ENCODE results near the gene OCEL1. TPM values are rescaled to one million over a fixed set of nuclear protein-coding genes. Genes with fewer than 3 reads are reported as not detected.

OCEL1 gene
- total and polyA plus RNA-seq, 2 of the 13 experiments (the other 11 are each of a cell fraction or from before 2014, with no cell fraction given): 10.6 to 17.2 TPM

DNA sequence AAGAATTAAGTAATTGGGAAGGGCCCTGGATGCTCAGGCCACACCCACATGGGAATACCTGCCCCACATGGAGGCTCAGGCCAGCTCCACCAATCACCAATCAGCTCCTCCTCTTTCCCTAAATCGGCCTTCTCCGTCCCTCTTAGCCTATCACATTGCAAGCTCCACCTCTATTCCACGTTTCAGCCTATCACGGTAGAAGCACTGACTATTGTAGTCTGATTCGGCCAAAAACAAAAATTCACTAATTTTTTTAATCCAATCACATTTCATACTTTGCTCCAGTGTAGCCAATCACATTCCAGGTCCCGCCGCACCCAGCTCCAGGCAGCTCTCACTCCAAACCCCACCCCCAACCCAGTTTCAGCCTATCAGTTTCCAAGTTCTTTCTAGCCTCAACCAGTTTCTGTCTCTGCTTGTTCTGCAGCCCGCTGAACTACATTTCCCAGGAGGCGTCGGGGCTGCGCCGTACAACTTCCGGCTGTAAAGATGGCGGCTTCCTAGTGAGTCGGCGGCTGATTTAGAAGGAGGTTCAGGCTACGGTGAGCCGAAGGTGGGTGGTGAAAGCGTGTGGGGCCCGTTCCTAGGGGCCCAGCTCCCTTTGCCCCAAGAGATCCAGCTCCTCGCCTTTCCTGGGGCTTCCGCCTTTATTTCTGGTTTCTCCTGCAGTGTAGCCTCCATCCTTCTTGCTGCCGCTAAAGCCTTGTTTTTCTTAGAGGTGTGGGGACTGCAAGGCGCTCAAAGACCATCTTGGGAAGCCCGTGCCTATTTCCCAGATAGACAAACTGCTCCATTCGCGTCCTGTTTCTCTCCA lies 41.2 kb downstream of the OCEL1 start, which contains the start of gene BABAM1 (continued):
- TF ChIP-seq, protein P1, sequence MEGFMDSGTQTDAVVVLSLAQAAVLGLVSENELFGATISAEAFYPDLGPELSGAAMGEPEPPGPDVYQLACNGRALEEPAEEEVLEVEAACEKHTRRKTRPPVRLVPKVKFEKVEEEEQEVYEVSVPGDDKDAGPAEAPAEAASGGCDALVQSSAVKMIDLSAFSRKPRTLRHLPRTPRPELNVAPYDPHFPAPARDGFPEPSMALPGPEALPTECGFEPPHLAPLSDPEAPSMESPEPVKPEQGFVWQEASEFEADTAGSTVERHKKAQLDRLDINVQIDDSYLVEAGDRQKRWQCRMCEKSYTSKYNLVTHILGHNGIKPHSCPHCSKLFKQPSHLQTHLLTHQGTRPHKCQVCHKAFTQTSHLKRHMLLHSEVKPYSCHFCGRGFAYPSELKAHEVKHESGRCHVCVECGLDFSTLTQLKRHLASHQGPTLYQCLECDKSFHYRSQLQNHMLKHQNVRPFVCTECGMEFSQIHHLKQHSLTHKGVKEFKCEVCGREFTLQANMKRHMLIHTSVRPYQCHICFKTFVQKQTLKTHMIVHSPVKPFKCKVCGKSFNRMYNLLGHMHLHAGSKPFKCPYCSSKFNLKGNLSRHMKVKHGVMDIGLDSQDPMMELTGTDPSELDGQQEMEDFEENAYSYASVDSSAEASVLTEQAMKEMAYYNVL (CRISPR knock-in tag; IDR thresholded peaks at IDR 0.05; ENCODE audit: borderline replicate concordance): no peak
- no peak for TF ChIP-seq SETDB1 (CRISPR knock-in tag; IDR thresholded peaks at IDR 0.05; ENCODE audit: borderline replicate concordance)
- no peak for TF ChIP-seq ZBTB1 (CRISPR knock-in tag; IDR thresholded peaks at IDR 0.05; ENCODE audit: borderline replicate concordance)
- TF ChIP-seq, protein P2, sequence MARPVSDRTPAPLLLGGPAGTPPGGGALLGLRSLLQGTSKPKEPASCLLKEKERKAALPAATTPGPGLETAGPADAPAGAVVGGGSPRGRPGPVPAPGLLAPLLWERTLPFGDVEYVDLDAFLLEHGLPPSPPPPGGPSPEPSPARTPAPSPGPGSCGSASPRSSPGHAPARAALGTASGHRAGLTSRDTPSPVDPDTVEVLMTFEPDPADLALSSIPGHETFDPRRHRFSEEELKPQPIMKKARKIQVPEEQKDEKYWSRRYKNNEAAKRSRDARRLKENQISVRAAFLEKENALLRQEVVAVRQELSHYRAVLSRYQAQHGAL (CRISPR knock-in tag; IDR thresholded peaks at IDR 0.05; ENCODE audit: not compliant biosample characterization): no peak
- peak; percentile 77 for TF ChIP-seq CREB1 (IDR thresholded peaks at IDR 0.05)
- peak; percentile 95 for TF ChIP-seq CREB1 (CRISPR knock-in tag; IDR thresholded peaks at IDR 0.05)
- TF ChIP-seq ATRX (CRISPR knock-in tag; IDR thresholded peaks at IDR 0.05; ENCODE audit: borderline replicate concordance): no peak
- TF ChIP-seq SIX1 (CRISPR knock-in tag; IDR thresholded peaks at IDR 0.05; ENCODE audit: borderline replicate concordance): no peak
- TF ChIP-seq ZNF660 (CRISPR knock-in tag; IDR thresholded peaks at IDR 0.05; ENCODE audit: borderline replicate concordance, low read depth): no peak
- TF ChIP-seq ASH2L (IDR thresholded peaks at IDR 0.05; ENCODE audit: insufficient read length, low read depth, low read length): no peak
- TF ChIP-seq ZNF343 (CRISPR knock-in tag; IDR thresholded peaks at IDR 0.05): no peak
- no peak for TF ChIP-seq SALL2 (CRISPR knock-in tag; IDR thresholded peaks at IDR 0.05)
- no peak for TF ChIP-seq MTF1 (CRISPR knock-in tag; IDR thresholded peaks at IDR 0.05)
- TF ChIP-seq, protein P3, sequence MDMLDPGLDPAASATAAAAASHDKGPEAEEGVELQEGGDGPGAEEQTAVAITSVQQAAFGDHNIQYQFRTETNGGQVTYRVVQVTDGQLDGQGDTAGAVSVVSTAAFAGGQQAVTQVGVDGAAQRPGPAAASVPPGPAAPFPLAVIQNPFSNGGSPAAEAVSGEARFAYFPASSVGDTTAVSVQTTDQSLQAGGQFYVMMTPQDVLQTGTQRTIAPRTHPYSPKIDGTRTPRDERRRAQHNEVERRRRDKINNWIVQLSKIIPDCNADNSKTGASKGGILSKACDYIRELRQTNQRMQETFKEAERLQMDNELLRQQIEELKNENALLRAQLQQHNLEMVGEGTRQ (IDR thresholded peaks at IDR 0.05; ENCODE audit: low read depth, low read length): no peak
- TF ChIP-seq, protein P3 (CRISPR knock-in tag; IDR thresholded peaks at IDR 0.05; ENCODE audit: borderline replicate concordance): peak; percentile 18; the same call in 1 of the 2 replicates
- TF ChIP-seq, protein P4, sequence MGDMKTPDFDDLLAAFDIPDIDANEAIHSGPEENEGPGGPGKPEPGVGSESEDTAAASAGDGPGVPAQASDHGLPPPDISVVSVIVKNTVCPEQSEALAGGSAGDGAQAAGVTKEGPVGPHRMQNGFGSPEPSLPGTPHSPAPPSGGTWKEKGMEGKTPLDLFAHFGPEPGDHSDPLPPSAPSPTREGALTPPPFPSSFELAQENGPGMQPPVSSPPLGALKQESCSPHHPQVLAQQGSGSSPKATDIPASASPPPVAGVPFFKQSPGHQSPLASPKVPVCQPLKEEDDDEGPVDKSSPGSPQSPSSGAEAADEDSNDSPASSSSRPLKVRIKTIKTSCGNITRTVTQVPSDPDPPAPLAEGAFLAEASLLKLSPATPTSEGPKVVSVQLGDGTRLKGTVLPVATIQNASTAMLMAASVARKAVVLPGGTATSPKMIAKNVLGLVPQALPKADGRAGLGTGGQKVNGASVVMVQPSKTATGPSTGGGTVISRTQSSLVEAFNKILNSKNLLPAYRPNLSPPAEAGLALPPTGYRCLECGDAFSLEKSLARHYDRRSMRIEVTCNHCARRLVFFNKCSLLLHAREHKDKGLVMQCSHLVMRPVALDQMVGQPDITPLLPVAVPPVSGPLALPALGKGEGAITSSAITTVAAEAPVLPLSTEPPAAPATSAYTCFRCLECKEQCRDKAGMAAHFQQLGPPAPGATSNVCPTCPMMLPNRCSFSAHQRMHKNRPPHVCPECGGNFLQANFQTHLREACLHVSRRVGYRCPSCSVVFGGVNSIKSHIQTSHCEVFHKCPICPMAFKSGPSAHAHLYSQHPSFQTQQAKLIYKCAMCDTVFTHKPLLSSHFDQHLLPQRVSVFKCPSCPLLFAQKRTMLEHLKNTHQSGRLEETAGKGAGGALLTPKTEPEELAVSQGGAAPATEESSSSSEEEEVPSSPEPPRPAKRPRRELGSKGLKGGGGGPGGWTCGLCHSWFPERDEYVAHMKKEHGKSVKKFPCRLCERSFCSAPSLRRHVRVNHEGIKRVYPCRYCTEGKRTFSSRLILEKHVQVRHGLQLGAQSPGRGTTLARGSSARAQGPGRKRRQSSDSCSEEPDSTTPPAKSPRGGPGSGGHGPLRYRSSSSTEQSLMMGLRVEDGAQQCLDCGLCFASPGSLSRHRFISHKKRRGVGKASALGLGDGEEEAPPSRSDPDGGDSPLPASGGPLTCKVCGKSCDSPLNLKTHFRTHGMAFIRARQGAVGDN (CRISPR knock-in tag; IDR thresholded peaks at IDR 0.05): peak; percentile 47
- peak; percentile 33 for TF ChIP-seq TBL1XR1 (IDR thresholded peaks at IDR 0.05; ENCODE audit: borderline replicate concordance, low read length, partially characterized antibody)
- no peak for TF ChIP-seq ZNF17 (CRISPR knock-in tag; IDR thresholded peaks at IDR 0.05)
- TF ChIP-seq ZNF382 (CRISPR knock-in tag; IDR thresholded peaks at IDR 0.05; ENCODE audit: borderline replicate concordance): no peak
- no peak for TF ChIP-seq ZMYM2 (CRISPR knock-in tag; IDR thresholded peaks at IDR 0.05)
- TF ChIP-seq ZNF672 (CRISPR knock-in tag; IDR thresholded peaks at IDR 0.05): no peak

Measured in HepG2 (cell line).